ENCODE data around the gene ISOC2. TPM values are rescaled to one million over a fixed set of nuclear protein-coding genes. Genes with fewer than 3 reads are reported as not detected.

ISOC2 gene
- total and polyA plus RNA-seq, 9 of the 15 experiments (the other 6 are each of a cell fraction or from before 2014, with no cell fraction given) = 1.2 to 229 (median 58.3) TPM

GRCh38 chr19:55494172-55494761 lies 32.8 kb upstream of the ISOC2 start (continued):
- TF ChIP-seq BMI1 (IDR thresholded peaks at IDR 0.05; ENCODE audit: low read length) = no peak
- no peak for TF ChIP-seq NR3C1 (CRISPR knock-in tag; IDR thresholded peaks at IDR 0.05)
- TF ChIP-seq ZKSCAN8 (CRISPR knock-in tag; IDR thresholded peaks at IDR 0.05) = no peak
- TF ChIP-seq IRF1 (CRISPR knock-in tag; IDR thresholded peaks at IDR 0.05; ENCODE audit: borderline replicate concordance) = no peak
- peak; percentile 98 for TF ChIP-seq ZBTB17 (CRISPR knock-in tag; IDR thresholded peaks at IDR 0.05)
- TF ChIP-seq RNF2 (IDR thresholded peaks at IDR 0.05) = no peak
- TF ChIP-seq RNF219 (CRISPR knock-in tag; IDR thresholded peaks at IDR 0.05) = no peak
- TF ChIP-seq ZBTB9 (CRISPR knock-in tag; IDR thresholded peaks at IDR 0.05) = no peak; the same call in 1 of the 2 replicates
- TF ChIP-seq GTF2E2 (tag; IDR thresholded peaks at IDR 0.05) = no peak
- TF ChIP-seq SMARCE1 (IDR thresholded peaks at IDR 0.05) = peak; percentile 33; the same call in 1 of the 2 replicates
- TF ChIP-seq CREBBP (IDR thresholded peaks at IDR 0.05; ENCODE audit: low read depth, low read length) = no peak
- TF ChIP-seq ZNF740 (CRISPR knock-in tag; IDR thresholded peaks at IDR 0.05) = peak; percentile 92
- TF ChIP-seq ZNF740 (tag; IDR thresholded peaks at IDR 0.05) = no peak; a peak in 1 of 4 replicates
- no peak for TF ChIP-seq TCF15 (CRISPR knock-in tag; IDR thresholded peaks at IDR 0.05)
- no peak for TF ChIP-seq NKRF (IDR thresholded peaks at IDR 0.05; ENCODE audit: borderline replicate concordance)
- TF ChIP-seq MYNN (IDR thresholded peaks at IDR 0.05) = no peak
- TF ChIP-seq MYNN (CRISPR knock-in tag; IDR thresholded peaks at IDR 0.05) = no peak
- no peak for TF ChIP-seq YY1 (IDR thresholded peaks at IDR 0.05; ENCODE audit: borderline replicate concordance in 1 of 3, control insufficient read depth in 1 of 3, extremely low read depth in 1 of 3, insufficient read depth in 3 of 3, insufficient read length in 1 of 3, insufficient replicate concordance in 2 of 3, low read depth in 1 of 3, low read length in 2 of 3)
